Panc1 (cell line): ENCODE data around the gene LRMDA. TPM values are rescaled to one million over a fixed set of nuclear protein-coding genes. Genes with fewer than 3 reads are reported as not detected.

Experiments
- ATAC-seq: fragments of 200-7000 bp; cut with Tn5 transposase; 2 replicates; pipeline ENCODE4 v1.9.1; 2020; ENCODE audit warnings: mild to moderate bottlenecking, moderate library complexity
- BruUV-seq: library from RNA; stranded (reverse); fragments of 400-500 nt; replicated peaks from 2 replicates; lab custom pipeline; 2021; lab: Mats Ljungman, UMichigan
- CTCF ChIA-PET: fragments of 300-600 bp; sonication (Branson Sonifier 250); formaldehyde crosslinking; loops from one replicate; lab custom pipeline; 2022; ENCODE audit warnings: antibody characterized with exemption; lab: Charles Lee
- POLR2A ChIA-PET: fragments of 300-600 bp; sonication (Branson Sonifier 250); formaldehyde crosslinking; loops from one replicate; lab custom pipeline; 2022; ENCODE audit warnings: antibody characterized with exemption; lab: Charles Lee
- DNase-seq: peaks from one replicate; pipeline ENCODE4 v3.0.0-alpha.2; 2010; ENCODE audit warnings: low read depth, low spot score
- H3K27ac ChIP-seq: 2 replicates; pipeline ENCODE4 v1.5.1; 2011; ENCODE audit warnings: mild to moderate bottlenecking, low read length, inconsistent platforms
- H3K27me3 ChIP-seq: fragments of 200-500 bp; sonication (Bioruptor generic); 2 replicates; pipeline ENCODE4 v1.6.0; 2014; ENCODE audit warnings: low read length, inconsistent platforms; ENCODE audit not compliant: control insufficient read depth, insufficient read depth
- H3K36me3 ChIP-seq: fragments of 200-500 bp; sonication (Bioruptor generic); 2 replicates; pipeline ENCODE4 v1.5.1; 2014; ENCODE audit warnings: inconsistent platforms, mild to moderate bottlenecking, low read length, moderate library complexity; ENCODE audit not compliant: control insufficient read depth, insufficient read depth
- H3K4me1 ChIP-seq: 2 replicates; pipeline ENCODE4 v1.5.1; 2011; ENCODE audit warnings: inconsistent platforms, mild to moderate bottlenecking, low read length, moderate library complexity; ENCODE audit not compliant: control insufficient read depth, insufficient read depth
- H3K4me3 ChIP-seq, 2 experiments: 2 replicates each; pipeline ENCODE4 v1.5.1; 2011 to 2012; ENCODE audit warnings: low read depth in 2 of 2, low read length in 2 of 2, mild to moderate bottlenecking in 2 of 2, inconsistent platforms in 1 of 2, moderate library complexity in 1 of 2
- H3K9me3 ChIP-seq: fragments of 200-500 bp; sonication (Bioruptor generic); 2 replicates; pipeline ENCODE4 v1.5.1; 2014; ENCODE audit warnings: low read depth, mild to moderate bottlenecking, inconsistent platforms, low read length, moderate library complexity; ENCODE audit not compliant: control insufficient read depth, insufficient read depth
- CTCF ChIP-seq: fragments of 450-650 bp; IDR thresholded peaks from 2 replicates; pipeline ENCODE4 v1.5.1; 2017; ENCODE audit warnings: mild to moderate bottlenecking
- POLR2AphosphoS5 ChIP-seq: IDR thresholded peaks from 2 replicates; pipeline ENCODE4 v1.6.1; 2012; ENCODE audit warnings: mild to moderate bottlenecking, low read depth, low read length, moderate library complexity
- REST ChIP-seq, 2 experiments: IDR thresholded peaks; 2 replicates each; pipeline ENCODE4 v1.6.1; 2011 to 2012; ENCODE audit warnings: low read depth in 2 of 2, control low read depth in 1 of 2, low read length in 1 of 2, mild to moderate bottlenecking in 1 of 2, moderate library complexity in 1 of 2; ENCODE audit not compliant: insufficient read depth in 1 of 2
- SIN3A ChIP-seq: IDR thresholded peaks from 2 replicates; pipeline ENCODE4 v1.6.1; 2012; ENCODE audit warnings: low read depth, mild to moderate bottlenecking, low read length, moderate library complexity, borderline replicate concordance; ENCODE audit not compliant: insufficient read depth
- TCF7L2 ChIP-seq: IDR thresholded peaks from 2 replicates; pipeline ENCODE4 v1.6.1; 2011; ENCODE audit warnings: mild to moderate bottlenecking, low read depth, low read length, inconsistent platforms
- in situ Hi-C: cut with HindIII; loops from 2 replicates; pipeline ENCODE4 v1.10.0; 2016; ENCODE audit warnings: low sequenced_read_pairs, low pct_unique_long_range_greater_than_20kb
- intact Hi-C: fragments of 100-400 bp; cut with micrococcal nuclease; formaldehyde crosslinking; loops from one replicate; pipeline ENCODE4 v1.10.0; 2022; ENCODE audit not compliant: unreplicated experiment
- total RNA-seq: library from RNA; stranded (reverse); gene quantifications from one replicate; pipeline ENCODE4 v1.2.1, GENCODE V29; 2021; ENCODE audit not compliant: unreplicated experiment

LRMDA gene
- total RNA-seq, 1 experiment from 2014 or later = 1.2 TPM

DNA sequence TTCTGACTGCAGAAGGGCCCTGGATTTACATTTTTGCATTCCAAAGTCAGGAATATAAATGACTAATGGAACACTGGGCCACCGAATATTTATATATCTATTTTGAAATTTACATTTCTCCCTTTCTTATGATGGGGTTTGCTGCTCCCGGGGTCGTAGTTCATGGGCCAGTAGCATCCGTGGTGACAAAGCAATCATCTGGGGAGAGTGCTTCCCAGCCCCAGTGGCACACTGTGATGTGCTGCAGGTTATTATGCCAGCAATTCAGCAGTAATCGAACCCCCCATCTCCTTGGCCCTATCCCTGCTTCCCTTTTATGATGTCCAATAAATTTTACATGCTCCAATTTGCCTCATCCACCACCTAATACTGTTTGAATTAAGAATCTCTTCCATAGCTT, 837.5 kb downstream of the LRMDA start:
- intact Hi-C loops = no loop called here
- no peak overlapping the region for H3K4me3 ChIP-seq
- no peaks in the 10 kb centered on the region; the same call in 1 of the 2 replicates for H3K27me3 ChIP-seq
- H3K36me3 ChIP-seq = no peaks in the 10 kb centered on the region
- ChIA-PET POLR2A (no interaction called here), CTCF (no interaction called here)
- TF ChIP-seq POLR2AphosphoS5 (no peak), SIN3A (no peak), TCF7L2 (no peak), CTCF (no peak), REST (IDR thresholded peaks at IDR 0.05; ENCODE audit: insufficient read depth in 1 of 2, low read depth in 2 of 2, low read length in 1 of 2) (no peak)
- no peaks in the 10 kb centered on the region for H3K4me1 ChIP-seq
- no peak overlapping the region for H3K27ac ChIP-seq
- ATAC-seq (no peak), DNase-seq (no peak)
- no TSS peak for BruUV-seq
- no peaks in the 10 kb centered on the region for H3K9me3 ChIP-seq
- in situ Hi-C loops = no loop called here

DNA sequence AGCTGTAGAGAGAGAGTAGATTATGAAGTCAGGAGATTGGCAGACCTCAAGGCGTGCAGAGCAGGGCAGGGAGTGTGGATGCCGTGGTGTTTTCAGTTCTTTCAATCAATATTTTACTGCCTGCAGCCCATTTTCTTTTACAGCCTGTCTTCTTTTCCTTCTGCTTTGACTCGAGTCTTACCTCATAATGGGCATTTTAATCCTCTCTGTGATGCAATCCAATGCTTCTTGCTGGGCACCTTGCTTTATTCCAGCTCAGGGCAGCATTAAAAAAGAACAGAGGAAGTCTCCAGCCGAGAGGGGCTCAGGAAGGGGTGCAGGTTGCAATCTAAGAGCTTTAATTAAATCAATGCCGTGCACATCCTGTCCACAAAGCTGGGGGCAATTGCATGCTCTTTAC, 839.0 kb downstream of the LRMDA start:
- Histone ChIP-seq H3K27me3 (no peaks in the 10 kb centered on the region; the same call in 1 of the 2 replicates), H3K27ac (no peak overlapping the region), H3K4me3 (no peak overlapping the region), H3K4me1 (no peaks in the 10 kb centered on the region), H3K36me3 (no peaks in the 10 kb centered on the region), H3K9me3 (peaks cover 8% of the 10 kb centered on the region)
- DNase-seq (no peak), ATAC-seq (no peak)
- ChIA-PET CTCF (no interaction called here), POLR2A (no interaction called here)
- intact Hi-C loops = no loop called here
- in situ Hi-C loops = no loop called here
- TF ChIP-seq CTCF = no peak
- TF ChIP-seq TCF7L2 = no peak
- no peak for TF ChIP-seq POLR2AphosphoS5
- no peak for TF ChIP-seq SIN3A
- no peak for TF ChIP-seq REST (IDR thresholded peaks at IDR 0.05; ENCODE audit: insufficient read depth in 1 of 2, low read depth in 2 of 2, low read length in 1 of 2)
- no TSS peak for BruUV-seq
